ENCODE measurements around the gene FAM32A. TPM values are rescaled to one million over a fixed set of nuclear protein-coding genes. Genes with fewer than 3 reads are reported as not detected.

The FAM32A gene
- total RNA-seq, 1 donor: 89.1 TPM

DNA sequence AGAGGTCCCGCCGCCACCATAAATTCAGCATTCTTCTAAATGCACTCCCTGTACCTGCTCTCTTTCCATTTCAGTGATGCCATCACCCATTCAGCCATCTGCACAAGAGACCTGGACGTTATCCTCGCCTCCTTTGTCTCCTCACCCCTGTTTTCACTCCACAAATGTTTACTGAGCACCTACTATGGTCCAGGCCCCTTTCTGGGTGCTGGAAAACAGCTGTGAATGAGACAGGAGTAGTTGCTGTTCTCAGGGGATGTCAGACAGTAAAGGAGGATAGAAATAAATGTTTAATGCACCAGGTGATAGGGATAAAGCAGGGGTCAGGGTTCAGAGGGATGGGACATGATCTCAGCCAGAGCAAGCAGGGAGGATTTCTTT, 15.8 kb downstream of the FAM32A start:
- no peak for DNase-seq (ENCODE audit: low read depth)
- TF ChIP-seq, protein P1, sequence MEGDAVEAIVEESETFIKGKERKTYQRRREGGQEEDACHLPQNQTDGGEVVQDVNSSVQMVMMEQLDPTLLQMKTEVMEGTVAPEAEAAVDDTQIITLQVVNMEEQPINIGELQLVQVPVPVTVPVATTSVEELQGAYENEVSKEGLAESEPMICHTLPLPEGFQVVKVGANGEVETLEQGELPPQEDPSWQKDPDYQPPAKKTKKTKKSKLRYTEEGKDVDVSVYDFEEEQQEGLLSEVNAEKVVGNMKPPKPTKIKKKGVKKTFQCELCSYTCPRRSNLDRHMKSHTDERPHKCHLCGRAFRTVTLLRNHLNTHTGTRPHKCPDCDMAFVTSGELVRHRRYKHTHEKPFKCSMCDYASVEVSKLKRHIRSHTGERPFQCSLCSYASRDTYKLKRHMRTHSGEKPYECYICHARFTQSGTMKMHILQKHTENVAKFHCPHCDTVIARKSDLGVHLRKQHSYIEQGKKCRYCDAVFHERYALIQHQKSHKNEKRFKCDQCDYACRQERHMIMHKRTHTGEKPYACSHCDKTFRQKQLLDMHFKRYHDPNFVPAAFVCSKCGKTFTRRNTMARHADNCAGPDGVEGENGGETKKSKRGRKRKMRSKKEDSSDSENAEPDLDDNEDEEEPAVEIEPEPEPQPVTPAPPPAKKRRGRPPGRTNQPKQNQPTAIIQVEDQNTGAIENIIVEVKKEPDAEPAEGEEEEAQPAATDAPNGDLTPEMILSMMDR (IDR thresholded peaks at IDR 0.05; ENCODE audit: insufficient read depth, low read length): no peak
- H3K4me3 ChIP-seq (ENCODE audit: low read depth, low read length): no peak overlapping the region

DNA sequence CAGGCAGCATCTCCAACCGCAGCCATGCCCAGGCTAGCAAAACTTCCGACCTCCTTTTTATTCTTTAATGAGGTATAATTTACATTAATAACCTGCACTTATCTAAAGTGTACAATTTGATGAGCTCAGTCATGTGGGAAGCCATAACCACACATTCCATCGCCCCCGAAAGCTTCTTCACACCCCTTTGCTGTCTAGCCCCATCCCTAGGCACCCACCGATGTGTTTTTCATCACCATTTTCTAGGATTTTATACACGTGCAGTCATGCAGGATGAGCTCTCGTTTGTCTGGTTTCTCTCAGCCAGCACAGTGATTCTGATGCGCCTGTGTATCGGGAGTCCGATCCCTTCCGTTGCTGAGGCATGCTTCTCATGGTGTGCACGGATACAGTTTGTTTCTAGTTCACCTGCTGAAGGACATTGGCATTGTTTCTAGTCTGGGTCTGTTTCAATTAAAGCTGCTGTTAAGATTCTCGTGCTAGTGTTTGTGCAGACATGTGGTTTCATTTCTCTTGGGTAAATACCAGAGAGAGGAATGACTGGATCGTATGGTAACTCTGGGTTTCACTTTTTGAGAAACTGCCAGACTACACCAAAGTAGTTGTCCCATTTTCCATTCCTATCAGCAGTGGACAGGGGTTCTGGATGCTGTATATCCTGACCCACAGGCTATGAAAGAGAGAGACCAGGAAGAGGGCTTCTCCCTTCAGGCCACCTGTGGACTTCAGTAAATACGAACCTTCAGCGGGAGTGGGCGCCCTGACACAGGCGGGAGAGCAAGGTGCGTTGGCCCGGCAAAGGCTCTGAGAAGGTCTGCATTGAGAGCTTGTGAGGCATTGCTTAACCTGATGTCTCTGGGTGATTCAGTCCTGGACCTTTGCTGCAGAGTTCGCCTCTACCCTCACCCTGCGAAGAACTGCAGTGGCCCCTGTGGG, 17.4 kb downstream of the FAM32A start:
- no peak overlapping the region for H3K4me3 ChIP-seq (ENCODE audit: low read depth, low read length)
- TF ChIP-seq, protein P1 (IDR thresholded peaks at IDR 0.05; ENCODE audit: insufficient read depth, low read length): no peak
- peak; percentile 27 for DNase-seq (ENCODE audit: low read depth)

DNA sequence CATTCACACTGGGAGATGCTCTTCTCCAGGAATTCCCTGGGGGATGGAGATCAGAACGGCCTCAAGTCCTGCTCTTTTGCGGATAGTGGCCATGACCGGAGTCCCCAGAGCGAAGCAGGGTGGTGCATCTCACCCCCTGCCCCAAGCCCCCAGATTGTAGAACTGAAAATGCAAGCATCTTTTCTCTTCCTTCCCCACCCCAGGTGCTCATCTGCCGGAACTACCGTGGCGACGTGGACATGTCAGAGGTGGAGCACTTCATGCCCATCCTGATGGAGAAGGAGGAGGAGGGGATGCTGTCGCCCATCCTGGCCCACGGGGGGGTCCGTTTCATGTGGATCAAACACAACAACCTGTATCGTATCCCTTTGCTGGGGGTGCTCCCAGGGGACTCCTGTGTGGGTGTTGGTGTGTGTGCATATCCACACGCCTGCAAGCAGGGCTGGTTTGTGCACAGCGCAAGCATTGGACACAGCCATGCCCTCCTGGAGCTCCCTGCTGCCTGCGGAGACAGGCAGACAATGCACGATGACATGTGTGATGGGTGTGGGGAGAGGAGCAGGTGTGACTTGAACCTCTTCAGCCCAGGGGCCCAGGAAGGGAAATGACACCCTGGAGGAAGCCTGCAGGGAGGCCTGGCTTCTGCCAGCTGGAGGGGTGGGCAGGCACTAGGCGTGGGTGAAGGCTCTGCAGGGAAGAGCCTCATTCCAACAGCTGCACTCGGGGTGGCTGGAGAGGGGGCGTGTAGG, 18.2 kb downstream of the FAM32A start:
- DNase-seq (ENCODE audit: low read depth): no peak
- no peak overlapping the region for H3K4me3 ChIP-seq (ENCODE audit: low read depth, low read length)
- TF ChIP-seq, protein P1 (IDR thresholded peaks at IDR 0.05; ENCODE audit: insufficient read depth, low read length): no peak

DNA sequence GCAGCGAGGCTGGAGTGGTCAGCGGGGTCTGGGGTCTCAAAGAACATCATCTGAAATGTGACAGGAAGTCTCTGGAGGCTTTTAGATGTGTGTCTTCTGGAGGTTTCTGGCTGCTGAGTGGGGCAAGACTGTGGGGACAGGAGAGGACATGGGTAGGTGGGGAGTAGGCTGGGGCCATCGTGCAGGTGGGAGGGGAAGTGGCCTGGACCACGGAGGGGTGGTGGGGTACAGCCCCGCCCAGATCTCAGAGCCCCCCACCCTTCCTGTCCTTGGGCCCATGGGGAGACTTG, 18.7 kb downstream of the FAM32A start:
- no peak overlapping the region for H3K4me3 ChIP-seq (ENCODE audit: low read depth, low read length)
- no peak for DNase-seq (ENCODE audit: low read depth)
- TF ChIP-seq, protein P1 (IDR thresholded peaks at IDR 0.05; ENCODE audit: insufficient read depth, low read length): no peak

DNA sequence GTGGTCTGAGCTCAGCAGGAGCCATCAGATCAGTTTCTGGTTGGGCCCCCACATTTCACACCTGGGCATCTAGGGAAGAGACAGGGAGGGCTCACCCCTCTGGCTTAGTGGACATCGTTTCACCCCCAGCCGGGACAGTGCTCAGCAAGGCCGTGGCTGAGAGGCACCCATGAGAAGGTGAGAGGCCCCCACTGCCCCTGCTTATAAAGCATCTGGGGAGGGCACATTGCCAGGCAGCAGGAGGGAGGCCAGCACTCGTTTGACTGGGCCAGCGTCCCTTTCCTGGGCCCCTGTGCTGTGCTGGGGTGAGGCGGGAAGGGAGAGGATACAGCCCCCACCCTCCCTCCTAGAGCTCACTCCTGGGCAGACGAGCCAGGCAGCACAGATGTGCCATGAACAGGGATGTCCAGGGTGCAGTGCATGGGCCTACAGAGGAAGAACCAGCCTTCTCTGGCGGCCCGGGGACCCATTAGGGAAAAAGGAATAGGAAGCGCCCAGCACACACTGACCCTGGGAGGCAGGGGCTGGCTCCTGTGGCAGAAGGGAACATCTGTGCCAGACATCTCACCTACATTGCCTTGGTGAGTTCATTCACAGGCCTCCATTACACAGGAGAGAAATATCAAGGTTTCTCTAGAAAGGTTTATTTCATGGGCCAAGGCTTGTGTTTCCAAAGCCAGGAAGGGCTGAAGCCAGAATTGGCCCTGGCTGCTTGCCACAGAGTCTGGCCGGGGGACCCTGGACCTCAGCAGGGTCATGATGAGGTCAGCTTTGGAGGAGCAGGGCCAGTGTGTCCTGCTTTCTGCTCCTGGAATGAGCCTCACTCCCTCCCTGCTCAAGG, 20.2 kb downstream of the FAM32A start:
- TF ChIP-seq, protein P1 (IDR thresholded peaks at IDR 0.05; ENCODE audit: insufficient read depth, low read length): no peak
- DNase-seq (ENCODE audit: low read depth): no peak
- no peak overlapping the region for H3K4me3 ChIP-seq (ENCODE audit: low read depth, low read length)

DNA sequence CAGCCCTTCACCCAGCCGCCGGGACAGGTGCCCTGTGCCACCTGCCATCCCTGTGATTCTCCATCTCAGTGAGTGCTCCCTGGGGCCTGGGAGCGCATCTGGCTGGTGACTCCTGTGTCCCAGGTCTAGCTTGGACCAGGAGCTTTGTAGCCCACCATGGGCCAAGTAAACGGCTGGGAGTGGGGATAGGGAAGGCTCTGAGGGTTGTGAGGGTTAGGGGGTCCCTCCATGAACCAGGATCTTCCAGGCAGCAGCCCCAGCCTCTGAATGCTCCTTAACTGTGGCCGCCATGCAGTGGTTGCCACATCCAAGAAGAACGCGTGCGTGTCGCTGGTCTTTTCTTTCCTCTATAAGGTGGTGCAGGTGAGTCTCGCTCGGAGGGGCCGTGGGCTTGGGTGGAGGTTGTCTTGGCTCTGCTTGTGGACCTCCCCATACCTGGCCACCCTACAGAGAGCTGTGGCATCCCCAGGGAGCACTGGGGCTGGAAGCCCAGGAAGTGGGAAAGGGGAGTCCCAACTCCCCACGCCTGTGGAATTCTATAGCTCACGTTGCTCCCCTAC, 20.9 kb downstream of the FAM32A start:
- no peak overlapping the region for H3K4me3 ChIP-seq (ENCODE audit: low read depth, low read length)
- TF ChIP-seq, protein P1 (IDR thresholded peaks at IDR 0.05; ENCODE audit: insufficient read depth, low read length): no peak

More for the DNA sequence above, 20.9 kb downstream of the FAM32A start:
- DNase-seq (ENCODE audit: low read depth): no peak

All from fibroblast of the aortic adventitia (primary cell).